ENCODE data around the gene C6orf58.

Gene C6orf58

GRCh38 chr6:127547904-127548649, 28.9 kb upstream of the C6orf58 start:
- no peak overlapping the region for H3K4me3 Mint-ChIP-seq
- peaks cover 9% of the 10 kb centered on the region for H3K4me1 Mint-ChIP-seq
- no peak for DNase-seq

GRCh38 chr6:127550403-127550802, 26.6 kb upstream of the C6orf58 start:
- peaks cover 9% of the 10 kb centered on the region for H3K4me1 Mint-ChIP-seq
- H3K9me3 Mint-ChIP-seq = no peaks in the 10 kb centered on the region
- no peak for TF ChIP-seq CTCF (IDR thresholded peaks at IDR 0.05)
- H3K27ac Mint-ChIP-seq = no peak overlapping the region
- no peak overlapping the region for H3K4me3 Mint-ChIP-seq
- peaks cover 3% of the 10 kb centered on the region for H3K27me3 Mint-ChIP-seq (ENCODE audit: low read depth, poor library complexity)
- no peaks in the 10 kb centered on the region for H3K36me3 Mint-ChIP-seq (ENCODE audit: low read depth)
- no peak for DNase-seq

More at GRCh38 chr6:127547904-127548649, 28.9 kb upstream of the C6orf58 start:
- H3K36me3 Mint-ChIP-seq (ENCODE audit: low read depth) = no peaks in the 10 kb centered on the region
- H3K27me3 Mint-ChIP-seq (ENCODE audit: low read depth, poor library complexity) = peaks cover 3% of the 10 kb centered on the region
- H3K9me3 Mint-ChIP-seq = no peaks in the 10 kb centered on the region
- no peak for TF ChIP-seq CTCF (IDR thresholded peaks at IDR 0.05)
- H3K27ac Mint-ChIP-seq = no peak overlapping the region

GRCh38 chr6:127554435-127555006, 22.5 kb upstream of the C6orf58 start:
- Mint-ChIP-seq H3K4me3 (no peak overlapping the region), H3K27me3 (ENCODE audit: low read depth, poor library complexity) (peaks cover 2% of the 10 kb centered on the region), H3K27ac (no peak overlapping the region), H3K36me3 (ENCODE audit: low read depth) (no peaks in the 10 kb centered on the region), H3K9me3 (no peaks in the 10 kb centered on the region), H3K4me1 (peaks cover 9% of the 10 kb centered on the region)
- TF ChIP-seq CTCF (IDR thresholded peaks at IDR 0.05) = no peak
- no peak for DNase-seq

- Mint-ChIP-seq H3K9me3 (no peaks in the 10 kb centered on the region), H3K4me1 (peaks cover 10% of the 10 kb centered on the region), H3K4me3 (no peak overlapping the region), H3K27ac (no peak overlapping the region), H3K27me3 (ENCODE audit: low read depth, poor library complexity) (peaks cover 2% of the 10 kb centered on the region), H3K36me3 (ENCODE audit: low read depth) (no peaks in the 10 kb centered on the region)
- no peak for TF ChIP-seq CTCF (IDR thresholded peaks at IDR 0.05)
- DNase-seq = no peak
Observed at GRCh38 chr6:127561660-127562059, 15.3 kb upstream of the C6orf58 start.

GRCh38 chr6:127564761-127565160, 12.2 kb upstream of the C6orf58 start:
- H3K4me1 Mint-ChIP-seq = peaks cover 10% of the 10 kb centered on the region
- H3K4me3 Mint-ChIP-seq = no peak overlapping the region
- H3K27me3 Mint-ChIP-seq (ENCODE audit: low read depth, poor library complexity) = no peaks in the 10 kb centered on the region
- no peak for DNase-seq
- TF ChIP-seq CTCF (IDR thresholded peaks at IDR 0.05) = no peak
- H3K36me3 Mint-ChIP-seq (ENCODE audit: low read depth) = no peaks in the 10 kb centered on the region
- no peaks in the 10 kb centered on the region for H3K9me3 Mint-ChIP-seq
- H3K27ac Mint-ChIP-seq = peak overlapping the region; percentile 58

- peaks cover 10% of the 10 kb centered on the region for H3K4me1 Mint-ChIP-seq
- no peaks in the 10 kb centered on the region for H3K36me3 Mint-ChIP-seq (ENCODE audit: low read depth)
- no peaks in the 10 kb centered on the region for H3K27me3 Mint-ChIP-seq (ENCODE audit: low read depth, poor library complexity)
- no peak overlapping the region for H3K4me3 Mint-ChIP-seq
- TF ChIP-seq CTCF (IDR thresholded peaks at IDR 0.05) = no peak
- H3K9me3 Mint-ChIP-seq = no peaks in the 10 kb centered on the region
- no peak for DNase-seq
- no peak overlapping the region for H3K27ac Mint-ChIP-seq
Observed at GRCh38 chr6:127566119-127566518, 10.9 kb upstream of the C6orf58 start.
